Activated CD4-positive, alpha-beta T cell treated with anti-CD3 and anti-CD28 coated beads for 1 hour (primary cell): Measurements from ENCODE around the gene RAPGEF3.

Experiments
- DNase-seq: peaks from one replicate; pipeline ENCODE4 v3.0.0-alpha.2; 2020

RAPGEF3 gene

DNA sequence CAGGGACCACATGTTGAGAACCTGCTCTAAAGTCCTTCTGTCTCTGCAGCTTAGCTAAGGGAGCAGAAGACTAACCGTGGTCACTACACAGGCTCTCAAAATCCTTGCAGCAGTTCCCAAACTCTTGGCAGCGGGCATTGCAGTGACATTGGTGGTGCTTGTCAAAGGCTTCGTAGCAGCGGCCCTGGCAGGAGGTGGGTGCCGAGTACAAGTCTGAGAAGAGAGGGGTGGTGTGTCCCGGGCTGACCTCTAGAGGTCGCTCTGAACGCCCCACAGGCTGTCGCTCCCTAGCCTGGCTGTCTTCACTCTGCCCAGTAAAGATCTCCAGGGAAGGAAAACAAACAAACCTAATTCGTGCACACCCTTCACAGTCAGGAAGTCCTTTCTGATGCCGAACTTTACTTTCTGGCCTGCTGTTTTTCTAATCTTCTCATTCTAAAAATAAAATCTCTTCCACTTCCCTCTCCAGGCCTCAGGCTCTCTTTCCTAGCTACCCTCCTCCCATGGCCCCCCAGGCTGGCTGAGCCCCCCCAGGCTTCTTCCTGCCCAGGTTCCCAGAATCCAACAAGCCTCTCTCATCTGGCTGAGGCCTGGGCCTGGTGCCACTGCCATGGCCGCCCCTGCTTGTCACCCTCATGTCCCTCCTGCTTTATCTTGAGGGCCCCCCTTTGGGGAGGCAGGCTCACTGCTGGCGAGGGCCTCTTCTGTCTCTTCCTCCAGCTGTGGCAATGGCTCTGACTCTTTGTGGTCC is 41.1 kb downstream of the RAPGEF3 start:
- DNase-seq: peak; percentile 27

DNA sequence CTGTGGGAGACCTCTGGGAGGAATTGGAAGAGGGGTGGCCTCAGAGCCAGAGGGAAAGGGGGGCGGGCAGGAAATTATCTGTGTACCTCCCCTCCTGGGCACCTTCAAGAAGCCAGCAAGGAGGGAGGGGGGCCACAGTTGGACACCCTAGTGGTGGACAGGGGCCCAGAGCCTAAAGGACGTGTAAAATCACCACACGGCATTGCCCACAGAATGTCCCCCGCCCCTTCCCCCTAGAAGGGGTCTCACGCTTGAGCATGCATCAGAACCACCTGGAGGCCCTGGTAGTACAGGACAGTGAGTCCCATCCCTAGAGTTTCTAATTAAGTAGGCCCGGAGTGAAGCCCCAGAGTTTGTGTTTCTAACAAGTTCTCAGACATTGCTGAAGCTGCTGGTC is 41.6 kb downstream of the RAPGEF3 start:
- DNase-seq: no peak

DNA sequence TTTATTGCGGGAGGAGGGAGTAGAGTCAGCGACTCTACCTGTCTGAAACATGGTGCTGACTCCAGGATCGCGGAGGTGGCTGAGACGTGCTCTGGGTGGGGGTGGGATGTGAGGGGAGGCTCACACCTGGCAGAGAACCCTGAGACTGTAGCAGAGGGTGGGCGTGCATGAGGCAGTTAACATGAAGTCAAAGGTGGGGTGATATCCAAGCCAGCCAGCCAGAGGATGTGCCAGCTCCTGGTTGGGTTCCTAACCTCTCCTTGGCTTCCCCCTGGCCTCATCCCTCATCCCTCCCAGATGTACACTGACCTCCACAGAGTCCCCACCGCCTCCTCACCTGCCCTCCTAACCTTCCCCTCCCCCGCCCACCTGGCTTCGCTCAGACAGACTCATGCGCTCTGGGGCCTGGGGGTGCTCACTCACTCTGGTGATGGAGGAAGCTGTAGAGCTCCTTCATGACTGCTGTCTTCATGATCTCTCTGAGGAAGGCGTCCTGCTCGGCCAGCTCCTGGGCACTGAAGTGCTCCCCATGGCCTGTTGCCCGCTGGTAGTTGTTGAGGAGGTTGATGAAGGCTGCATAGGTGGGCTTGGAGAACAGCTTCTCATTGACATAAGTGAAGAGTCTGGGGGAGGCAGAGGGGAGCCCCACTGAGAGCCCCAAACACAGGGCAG is 42.7 kb downstream of the RAPGEF3 start:
- no peak for DNase-seq

- peak; percentile 70 for DNase-seq
Observed at GRCh38 chr12:47715393-47715876, 43.2 kb downstream of the RAPGEF3 start.

GRCh38 chr12:47714826-47715386 is 43.8 kb downstream of the RAPGEF3 start:
- DNase-seq: no peak

- DNase-seq: no peak
Observed at GRCh38 chr12:47712171-47712570, 46.5 kb downstream of the RAPGEF3 start.

DNA sequence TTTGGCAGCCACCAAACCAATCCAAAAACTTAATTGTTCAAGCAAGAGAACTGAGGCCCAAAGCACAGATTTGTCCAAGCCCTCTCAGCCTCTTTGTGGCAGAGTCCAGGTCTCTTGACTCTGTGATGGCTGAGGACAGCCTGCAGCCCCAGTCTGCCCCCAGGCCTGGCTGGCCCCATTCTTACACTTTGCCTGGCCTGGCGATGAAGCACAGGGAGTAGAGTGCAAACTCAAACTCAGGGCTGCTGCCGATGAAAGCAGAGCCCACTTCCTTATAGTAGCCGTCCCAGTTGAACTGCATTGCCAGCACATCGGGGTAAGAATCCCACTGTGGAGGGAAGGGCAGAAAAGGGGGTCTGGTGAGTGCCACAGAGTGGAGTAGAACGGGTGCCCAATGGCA is 47.2 kb downstream of the RAPGEF3 start:
- DNase-seq: no peak

GRCh38 chr12:47710278-47710677 is 48.4 kb downstream of the RAPGEF3 start:
- no peak for DNase-seq

DNA sequence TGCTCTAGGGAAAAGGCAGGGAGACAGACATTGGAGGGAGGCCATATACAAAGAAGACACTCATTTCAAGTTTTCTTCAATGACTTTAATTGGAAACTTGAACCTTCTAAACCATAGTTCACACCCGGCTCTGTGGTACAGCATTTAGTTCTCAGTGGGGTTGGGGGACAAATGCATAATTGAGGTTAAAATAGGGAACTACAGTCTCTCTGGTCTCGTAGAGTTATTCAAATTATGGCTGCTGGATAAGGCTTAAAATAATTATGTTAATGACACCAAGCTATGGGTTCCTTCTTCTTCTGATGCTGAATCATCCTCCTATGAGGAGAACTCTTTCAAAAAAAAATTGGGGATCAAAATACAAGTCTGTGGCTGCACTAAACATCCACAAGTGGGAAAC is 49.0 kb downstream of the RAPGEF3 start:
- no peak for DNase-seq

- DNase-seq: no peak
Observed at GRCh38 chr12:47709237-47709636, 49.4 kb downstream of the RAPGEF3 start.

GRCh38 chr12:47707905-47708543 is 50.7 kb downstream of the RAPGEF3 start:
- DNase-seq: no peak

- no peak for DNase-seq
Observed at GRCh38 chr12:47707355-47707754, 51.3 kb downstream of the RAPGEF3 start.

DNA sequence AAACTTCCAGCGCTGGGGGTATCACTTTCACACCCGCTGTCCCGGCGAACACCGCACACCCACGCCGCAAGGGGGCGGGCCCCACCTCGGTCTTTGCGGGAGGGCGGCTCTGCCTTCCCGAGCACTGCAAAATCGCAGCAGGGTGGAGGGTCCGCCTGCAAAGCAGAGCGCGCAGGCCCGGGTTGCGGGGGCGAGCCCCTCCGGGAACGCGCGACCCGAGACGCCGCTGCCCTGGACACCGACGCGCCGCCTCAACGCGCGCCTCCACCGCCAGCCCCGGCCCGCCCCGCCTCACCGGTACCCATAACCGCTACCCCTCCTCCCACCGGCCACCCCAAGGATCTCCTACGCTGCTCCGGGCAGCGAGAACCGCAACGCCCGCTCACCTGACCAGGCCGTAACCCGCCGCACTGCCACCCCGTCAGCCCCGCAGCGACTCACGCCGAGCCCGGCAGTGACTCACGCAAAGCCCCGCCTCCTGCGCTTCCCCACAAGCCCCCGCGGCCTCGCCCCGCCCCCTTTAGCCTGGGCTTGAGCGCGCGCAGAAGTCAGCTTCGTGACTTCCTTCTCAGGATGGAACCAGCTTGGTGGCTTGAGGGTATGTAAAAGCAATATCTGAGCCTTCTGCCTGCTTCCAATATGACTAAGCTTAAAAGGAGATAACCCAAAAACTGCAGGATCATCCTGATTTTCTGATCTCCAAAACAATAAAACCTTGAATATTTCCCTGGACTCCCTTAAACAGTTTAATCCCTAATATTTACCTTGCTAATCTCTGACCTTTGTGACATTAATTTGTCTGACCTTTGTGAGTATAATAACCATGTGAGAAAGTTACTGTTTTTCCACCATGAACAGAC is 52.9 kb downstream of the RAPGEF3 start, which contains the start of gene RPAP3:
RPAP3 (minus strand) TSS at position 465 of the 860 bp plus-strand sequence. CDS start 3,190 bp downstream, outside the sequence.
- DNase-seq: peak; percentile 94

DNA sequence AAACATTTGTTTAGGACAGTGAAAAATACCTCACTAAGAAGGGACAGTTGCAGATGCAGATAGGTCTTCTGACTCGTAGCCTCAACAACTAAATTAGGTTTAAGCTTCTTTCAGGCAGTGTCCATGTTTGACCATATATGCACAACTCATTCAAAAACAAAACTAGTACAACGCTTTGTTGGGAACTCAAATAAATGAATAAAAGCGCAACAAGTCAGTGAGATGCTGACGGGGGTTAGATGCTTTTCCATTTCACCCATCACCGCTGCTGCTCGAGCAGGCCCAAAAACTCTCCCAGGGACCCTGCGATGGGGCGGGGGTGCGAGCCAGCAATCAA is 53.5 kb downstream of the RAPGEF3 start:
- no peak for DNase-seq

DNA sequence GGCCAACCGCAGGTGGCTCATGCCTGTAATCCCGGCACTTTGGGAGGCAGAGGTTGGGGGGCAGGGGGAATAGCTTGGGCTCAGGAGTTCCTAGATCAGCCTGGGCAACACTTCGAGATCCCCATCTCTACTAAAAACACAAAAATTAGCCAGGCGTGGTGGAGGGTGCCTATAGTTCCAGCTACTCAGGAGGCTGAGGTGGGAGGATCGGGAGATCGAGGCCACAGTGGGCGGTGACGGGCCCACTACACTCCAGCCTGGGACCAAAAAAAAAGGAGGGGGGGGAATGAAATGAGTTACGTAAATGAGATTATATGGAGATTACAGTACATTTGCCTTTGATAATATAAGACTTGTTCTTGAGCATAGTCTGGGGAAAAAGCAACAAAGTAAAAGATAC is 54.0 kb downstream of the RAPGEF3 start:
- DNase-seq: no peak

GRCh38 chr12:47700263-47700662 is 58.4 kb downstream of the RAPGEF3 start:
- DNase-seq: no peak

- DNase-seq: no peak
Observed at GRCh38 chr12:47698631-47699030, 60.0 kb downstream of the RAPGEF3 start.

DNA sequence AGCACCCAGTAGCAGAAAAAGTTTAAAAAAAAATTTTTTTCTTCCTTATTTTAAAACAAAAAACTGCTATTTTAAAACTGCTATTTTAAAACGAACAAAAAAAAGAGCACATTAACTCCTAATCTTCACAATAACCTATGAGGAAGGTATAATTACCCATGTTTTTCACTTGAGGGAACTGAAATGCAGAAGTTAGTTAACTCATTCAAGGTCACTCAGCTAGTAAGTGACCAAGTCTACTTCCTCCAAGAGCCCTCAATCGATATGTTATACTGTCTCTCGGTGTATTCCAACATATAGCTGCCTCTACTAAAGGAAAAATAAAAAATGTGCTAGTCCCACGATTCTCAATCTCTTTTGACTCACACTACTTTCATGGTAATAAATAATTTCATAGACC is 60.6 kb downstream of the RAPGEF3 start:
- no peak for DNase-seq

DNA sequence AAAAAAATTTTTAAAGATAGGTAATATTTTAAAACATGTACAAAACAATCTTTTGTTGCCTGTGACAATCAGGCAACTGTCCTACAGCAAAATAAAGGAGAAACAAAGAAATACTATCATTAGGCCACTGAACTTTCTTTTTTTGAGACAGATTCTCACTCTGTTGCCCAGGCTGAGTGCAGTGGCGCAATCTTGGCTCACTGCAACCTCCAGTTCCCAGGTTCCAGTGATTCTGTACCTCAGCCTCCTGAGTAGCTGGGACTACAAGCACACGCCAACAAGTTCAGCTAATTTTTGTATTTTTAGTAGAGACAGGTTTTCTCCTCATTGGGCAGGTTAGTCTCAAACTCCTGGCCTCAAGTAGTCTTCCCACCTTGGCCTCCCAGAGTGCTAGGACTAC is 69.5 kb downstream of the RAPGEF3 start:
- no peak for DNase-seq

GRCh38 chr12:47687636-47688035 is 71.0 kb downstream of the RAPGEF3 start:
- DNase-seq: no peak

DNA sequence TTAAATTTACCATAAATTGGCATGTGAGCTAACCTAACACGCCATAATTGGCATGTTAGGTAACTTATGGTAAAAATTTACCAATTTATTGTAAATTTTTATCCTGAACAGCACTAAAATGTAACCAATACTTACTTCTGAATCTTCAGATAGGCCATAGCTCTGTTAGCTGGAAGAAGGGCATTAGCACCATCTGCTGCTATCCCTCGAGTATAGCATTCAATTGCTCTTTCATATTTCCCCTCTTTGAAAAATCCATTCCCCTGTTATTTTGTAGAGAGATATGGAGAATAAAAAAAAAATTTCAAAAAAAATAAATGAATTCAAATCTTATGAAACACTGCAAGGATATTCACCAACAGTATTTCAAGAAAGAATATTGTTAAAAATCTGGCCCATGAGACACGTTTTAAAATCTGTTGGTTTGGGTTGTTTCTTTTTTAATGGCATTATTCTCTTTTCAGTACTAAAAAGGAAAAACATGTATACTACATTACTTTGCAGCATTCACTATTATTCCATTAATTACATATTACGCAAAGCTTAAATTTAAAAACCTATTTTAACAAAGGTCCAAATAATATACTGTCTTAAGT is 71.9 kb downstream of the RAPGEF3 start:
- no peak for DNase-seq
